ENCODE data around the gene RHBDF1. TPM values are rescaled to one million over a fixed set of nuclear protein-coding genes. Genes with fewer than 3 reads are reported as not detected.

RHBDF1 gene
- total RNA-seq, 1 experiment from 2014 or later, result 60.8 TPM

DNA sequence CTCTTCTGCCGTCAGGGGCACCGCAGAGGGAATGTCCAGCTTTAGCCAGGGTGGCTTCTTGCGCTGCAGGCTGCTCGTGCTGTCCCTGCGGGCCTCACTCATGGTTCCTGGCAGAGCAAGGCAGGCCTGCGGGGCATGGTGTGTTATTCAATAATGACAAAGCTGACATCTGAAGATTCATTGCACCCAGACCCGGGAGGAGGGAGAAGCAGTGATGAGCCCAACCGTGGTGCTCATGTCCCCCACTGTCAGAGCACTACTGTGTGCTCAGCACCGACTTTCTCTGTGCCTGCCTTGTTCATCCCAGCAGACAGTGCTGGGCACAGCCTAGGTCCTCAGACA is 7.5 kb downstream of the RHBDF1 start (continued):
- TF ChIP-seq CTCF (IDR thresholded peaks at IDR 0.05) (no peak), ZBTB21 (CRISPR knock-in tag; IDR thresholded peaks at IDR 0.05; ENCODE audit: borderline replicate concordance) (no peak), IRF2 (CRISPR knock-in tag; IDR thresholded peaks at IDR 0.05; ENCODE audit: borderline replicate concordance, low read depth) (no peak), RORB (CRISPR knock-in tag; IDR thresholded peaks at IDR 0.05) (no peak)

DNA sequence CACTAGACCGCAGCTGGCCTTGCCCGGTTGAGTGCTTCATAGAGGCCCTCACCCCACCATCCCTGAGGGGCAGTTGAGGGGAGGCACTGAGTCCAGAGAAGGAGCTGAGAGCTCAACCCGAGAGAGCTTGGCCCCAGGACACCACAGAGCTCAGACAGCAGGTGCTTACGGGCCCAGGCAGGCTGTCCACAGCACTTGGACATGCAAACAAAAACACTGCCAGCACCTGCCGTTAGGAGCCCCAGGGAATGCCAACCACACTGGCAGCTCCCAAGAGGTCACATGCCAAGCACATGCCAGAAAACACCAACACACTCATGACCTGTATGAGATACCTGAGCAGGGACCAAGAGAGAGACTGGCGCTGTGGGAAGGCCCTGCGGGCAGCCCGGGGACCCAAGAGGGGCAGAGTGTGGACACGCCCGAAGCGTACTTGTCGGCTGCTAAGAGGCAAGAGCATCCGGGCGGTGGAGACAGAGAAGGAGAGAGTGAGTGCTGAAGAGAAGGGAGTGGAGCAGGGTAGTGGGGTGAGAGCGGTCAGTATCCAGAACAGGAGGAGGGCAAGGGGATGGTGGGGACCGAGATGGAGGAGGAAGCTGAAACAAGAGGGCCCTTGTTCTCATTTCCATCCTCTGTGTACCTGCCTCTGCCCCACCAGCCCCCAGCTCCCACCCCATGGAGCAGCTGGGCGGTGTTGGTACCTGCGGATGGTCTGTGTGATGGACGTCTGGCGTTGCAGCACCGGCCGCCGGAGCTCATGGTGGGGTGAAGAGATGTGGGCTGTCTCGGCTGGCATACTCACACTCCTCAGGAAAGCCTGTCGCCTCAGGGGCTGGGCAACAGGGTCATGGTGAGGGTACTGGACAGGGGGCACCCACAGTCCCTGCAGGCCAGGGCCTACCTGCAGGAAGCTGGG is 8.2 kb downstream of the RHBDF1 start:
- Mint-ChIP-seq H3K27ac (no peak overlapping the region), H3K27me3 (ENCODE audit: low read depth) (no peaks in the 10 kb centered on the region), H3K4me1 (peaks cover 7% of the 10 kb centered on the region), H3K9me3 (no peaks in the 10 kb centered on the region), H3K36me3 (peaks cover 21% of the 10 kb centered on the region), H3K4me3 (no peak overlapping the region)
- ChIA-PET CTCF (interaction anchor here (0.6 to 16.9 kb wide), 8 partner anchors 11 to 116 kb away, joined by 3 to 493 read pairs (median 22); partner anchors contain the start of gene MPG), POLR2A (interaction anchor here (1.7 kb wide), 1 partner anchor 32 kb away, joined by 12 read pairs; no protein-coding TSS in a partner anchor)
- no peak for ATAC-seq
- no peak for DNase-seq (ENCODE audit: low spot score)
- TF ChIP-seq RORB (CRISPR knock-in tag; IDR thresholded peaks at IDR 0.05) (no peak), ARID4B (CRISPR knock-in tag; IDR thresholded peaks at IDR 0.05; ENCODE audit: borderline replicate concordance) (no peak), PRRX2 (CRISPR knock-in tag; IDR thresholded peaks at IDR 0.05) (no peak), AFF4 (CRISPR knock-in tag; IDR thresholded peaks at IDR 0.05; ENCODE audit: borderline replicate concordance) (no peak), SP1 (CRISPR knock-in tag; conservative IDR thresholded peaks at IDR 0.05) (no peak), TP53 (CRISPR knock-in tag; IDR thresholded peaks at IDR 0.05) (no peak), ZNF512 (CRISPR knock-in tag; IDR thresholded peaks at IDR 0.05; ENCODE audit: borderline replicate concordance) (no peak), MLX (CRISPR knock-in tag; IDR thresholded peaks at IDR 0.05) (no peak)
- TF ChIP-seq, protein P1, sequence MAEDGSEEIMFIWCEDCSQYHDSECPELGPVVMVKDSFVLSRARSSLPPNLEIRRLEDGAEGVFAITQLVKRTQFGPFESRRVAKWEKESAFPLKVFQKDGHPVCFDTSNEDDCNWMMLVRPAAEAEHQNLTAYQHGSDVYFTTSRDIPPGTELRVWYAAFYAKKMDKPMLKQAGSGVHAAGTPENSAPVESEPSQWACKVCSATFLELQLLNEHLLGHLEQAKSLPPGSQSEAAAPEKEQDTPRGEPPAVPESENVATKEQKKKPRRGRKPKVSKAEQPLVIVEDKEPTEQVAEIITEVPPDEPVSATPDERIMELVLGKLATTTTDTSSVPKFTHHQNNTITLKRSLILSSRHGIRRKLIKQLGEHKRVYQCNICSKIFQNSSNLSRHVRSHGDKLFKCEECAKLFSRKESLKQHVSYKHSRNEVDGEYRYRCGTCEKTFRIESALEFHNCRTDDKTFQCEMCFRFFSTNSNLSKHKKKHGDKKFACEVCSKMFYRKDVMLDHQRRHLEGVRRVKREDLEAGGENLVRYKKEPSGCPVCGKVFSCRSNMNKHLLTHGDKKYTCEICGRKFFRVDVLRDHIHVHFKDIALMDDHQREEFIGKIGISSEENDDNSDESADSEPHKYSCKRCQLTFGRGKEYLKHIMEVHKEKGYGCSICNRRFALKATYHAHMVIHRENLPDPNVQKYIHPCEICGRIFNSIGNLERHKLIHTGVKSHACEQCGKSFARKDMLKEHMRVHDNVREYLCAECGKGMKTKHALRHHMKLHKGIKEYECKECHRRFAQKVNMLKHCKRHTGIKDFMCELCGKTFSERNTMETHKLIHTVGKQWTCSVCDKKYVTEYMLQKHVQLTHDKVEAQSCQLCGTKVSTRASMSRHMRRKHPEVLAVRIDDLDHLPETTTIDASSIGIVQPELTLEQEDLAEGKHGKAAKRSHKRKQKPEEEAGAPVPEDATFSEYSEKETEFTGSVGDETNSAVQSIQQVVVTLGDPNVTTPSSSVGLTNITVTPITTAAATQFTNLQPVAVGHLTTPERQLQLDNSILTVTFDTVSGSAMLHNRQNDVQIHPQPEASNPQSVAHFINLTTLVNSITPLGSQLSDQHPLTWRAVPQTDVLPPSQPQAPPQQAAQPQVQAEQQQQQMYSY (CRISPR knock-in tag; IDR thresholded peaks at IDR 0.05), result no peak
- TF ChIP-seq, protein P2, sequence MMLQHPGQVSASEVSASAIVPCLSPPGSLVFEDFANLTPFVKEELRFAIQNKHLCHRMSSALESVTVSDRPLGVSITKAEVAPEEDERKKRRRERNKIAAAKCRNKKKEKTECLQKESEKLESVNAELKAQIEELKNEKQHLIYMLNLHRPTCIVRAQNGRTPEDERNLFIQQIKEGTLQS (CRISPR knock-in tag; conservative IDR thresholded peaks at IDR 0.05), result no peak
- TF ChIP-seq, protein P3, sequence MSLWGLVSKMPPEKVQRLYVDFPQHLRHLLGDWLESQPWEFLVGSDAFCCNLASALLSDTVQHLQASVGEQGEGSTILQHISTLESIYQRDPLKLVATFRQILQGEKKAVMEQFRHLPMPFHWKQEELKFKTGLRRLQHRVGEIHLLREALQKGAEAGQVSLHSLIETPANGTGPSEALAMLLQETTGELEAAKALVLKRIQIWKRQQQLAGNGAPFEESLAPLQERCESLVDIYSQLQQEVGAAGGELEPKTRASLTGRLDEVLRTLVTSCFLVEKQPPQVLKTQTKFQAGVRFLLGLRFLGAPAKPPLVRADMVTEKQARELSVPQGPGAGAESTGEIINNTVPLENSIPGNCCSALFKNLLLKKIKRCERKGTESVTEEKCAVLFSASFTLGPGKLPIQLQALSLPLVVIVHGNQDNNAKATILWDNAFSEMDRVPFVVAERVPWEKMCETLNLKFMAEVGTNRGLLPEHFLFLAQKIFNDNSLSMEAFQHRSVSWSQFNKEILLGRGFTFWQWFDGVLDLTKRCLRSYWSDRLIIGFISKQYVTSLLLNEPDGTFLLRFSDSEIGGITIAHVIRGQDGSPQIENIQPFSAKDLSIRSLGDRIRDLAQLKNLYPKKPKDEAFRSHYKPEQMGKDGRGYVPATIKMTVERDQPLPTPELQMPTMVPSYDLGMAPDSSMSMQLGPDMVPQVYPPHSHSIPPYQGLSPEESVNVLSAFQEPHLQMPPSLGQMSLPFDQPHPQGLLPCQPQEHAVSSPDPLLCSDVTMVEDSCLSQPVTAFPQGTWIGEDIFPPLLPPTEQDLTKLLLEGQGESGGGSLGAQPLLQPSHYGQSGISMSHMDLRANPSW (CRISPR knock-in tag; conservative IDR thresholded peaks at IDR 0.05; ENCODE audit: low read depth), result no peak

Measured in WTC11 (cell line).